H9 (cell line): Measurements from ENCODE around the gene EHD2. TPM values are rescaled to one million over a fixed set of nuclear protein-coding genes. Genes with fewer than 3 reads are reported as not detected.
"Not testable (repeated sequence)": the region's sequence is repeated elsewhere in the genome, so short reads cannot be mapped to it uniquely, and the experiment has no call there.

Experiments used
- DNase-seq: peaks from one replicate; pipeline ENCODE4 v3.0.0-alpha.2; 2017
- H2AFZ ChIP-seq: one replicate; pipeline ENCODE4 v1.6.1; 2013; ENCODE audit warnings: mild to moderate bottlenecking, low read length, control low read depth, moderate library complexity
- H2AK5ac ChIP-seq: 2 replicates; pipeline ENCODE4 v1.6.1; 2013; ENCODE audit warnings: low read length, control low read depth, mixed read lengths; ENCODE audit not compliant: insufficient read length
- H2BK120ac ChIP-seq: one replicate; pipeline ENCODE4 v1.6.1; 2013; ENCODE audit warnings: low read depth, mild to moderate bottlenecking, low read length, control low read depth, inconsistent platforms; ENCODE audit not compliant: poor library complexity, severe bottlenecking
- H2BK12ac ChIP-seq: 2 replicates; pipeline ENCODE4 v1.6.1; 2013; ENCODE audit warnings: low read length, control low read depth, mixed read lengths, low read depth; ENCODE audit not compliant: insufficient read length
- H2BK15ac ChIP-seq: 2 replicates; pipeline ENCODE4 v1.6.1; 2013; ENCODE audit warnings: low read depth, low read length, control low read depth
- H2BK20ac ChIP-seq: one replicate; pipeline ENCODE4 v1.6.1; 2013; ENCODE audit warnings: low read depth, mild to moderate bottlenecking, low read length, control low read depth, inconsistent platforms; ENCODE audit not compliant: poor library complexity, severe bottlenecking
- H2BK5ac ChIP-seq: 2 replicates; pipeline ENCODE4 v1.6.1; 2013; ENCODE audit warnings: low read length, control low read depth, mixed read lengths; ENCODE audit not compliant: insufficient read length
- H3K14ac ChIP-seq: 2 replicates; pipeline ENCODE4 v1.6.1; 2013; ENCODE audit warnings: low read length, control low read depth; ENCODE audit not compliant: insufficient read depth
- H3K18ac ChIP-seq: 2 replicates; pipeline ENCODE4 v1.6.1; 2013; ENCODE audit warnings: low read depth, mild to moderate bottlenecking, mixed read lengths, low read length, control low read depth; ENCODE audit not compliant: insufficient read length
- H3K23ac ChIP-seq: 2 replicates; pipeline ENCODE4 v1.6.1; 2013; ENCODE audit warnings: low read length, control low read depth, mixed read lengths, low read depth; ENCODE audit not compliant: insufficient read length
- H3K23me2 ChIP-seq: 2 replicates; pipeline ENCODE4 v1.6.1; 2013; ENCODE audit warnings: low read depth, mild to moderate bottlenecking, mixed read lengths, low read length, control low read depth; ENCODE audit not compliant: insufficient read length, poor library complexity, severe bottlenecking
- H3K27ac ChIP-seq: 2 replicates; pipeline ENCODE4 v1.5.1; 2013; ENCODE audit warnings: low read length, control low read depth, mixed read lengths, low read depth; ENCODE audit not compliant: insufficient read length
- H3K27me3 ChIP-seq: 2 replicates; pipeline ENCODE4 v1.6.1; 2013; ENCODE audit warnings: low read length, control low read depth, inconsistent platforms; ENCODE audit not compliant: insufficient read depth
- H3K4ac ChIP-seq: 2 replicates; pipeline ENCODE4 v1.6.1; 2013; ENCODE audit warnings: low read depth, mild to moderate bottlenecking, control low read depth, inconsistent platforms, low read length, moderate library complexity
- H3K4me1 ChIP-seq: 2 replicates; pipeline ENCODE4 v1.6.1; 2013; ENCODE audit warnings: low read length, control low read depth, inconsistent platforms; ENCODE audit not compliant: insufficient read depth
- H3K4me2 ChIP-seq: 2 replicates; pipeline ENCODE4 v1.6.1; 2013; ENCODE audit warnings: low read length, control low read depth, mixed read lengths; ENCODE audit not compliant: insufficient read length, insufficient read depth
- H3K56ac ChIP-seq: 2 replicates; pipeline ENCODE4 v1.6.1; 2013; ENCODE audit warnings: low read depth, mild to moderate bottlenecking, mixed read lengths, low read length, control low read depth; ENCODE audit not compliant: insufficient read length
- H3K79me1 ChIP-seq: 2 replicates; pipeline ENCODE4 v1.6.1; 2013; ENCODE audit warnings: low read depth, mild to moderate bottlenecking, moderate library complexity, low read length, control low read depth, inconsistent platforms; ENCODE audit not compliant: insufficient read depth, poor library complexity, severe bottlenecking
- H3K79me2 ChIP-seq: 2 replicates; pipeline ENCODE4 v1.6.1; 2013; ENCODE audit warnings: low read length, control low read depth, inconsistent platforms; ENCODE audit not compliant: insufficient read depth
- H3K9ac ChIP-seq: 2 replicates; pipeline ENCODE4 v1.6.1; 2013; ENCODE audit warnings: low read length, control low read depth, mixed read lengths; ENCODE audit not compliant: insufficient read length; ENCODE audit errors: extremely low read depth
- H3K9me3 ChIP-seq: one replicate; pipeline ENCODE4 v1.6.1; 2013; ENCODE audit warnings: low read depth, low read length, inconsistent platforms; ENCODE audit not compliant: control insufficient read depth
- H3T11ph ChIP-seq: one replicate; pipeline ENCODE4 v1.6.1; 2013; ENCODE audit warnings: mild to moderate bottlenecking, low read length, control low read depth, inconsistent platforms
- H4K20me1 ChIP-seq: one replicate; pipeline ENCODE4 v1.6.1; 2013; ENCODE audit not compliant: control insufficient read depth, insufficient read length, insufficient read depth
- H4K5ac ChIP-seq: 2 replicates; pipeline ENCODE4 v1.6.1; 2013; ENCODE audit warnings: low read depth, mild to moderate bottlenecking, mixed read lengths, low read length, control low read depth; ENCODE audit not compliant: insufficient read length
- H4K8ac ChIP-seq: replicated peaks from 2 replicates; pipeline ENCODE4 v1.6.1; 2013; ENCODE audit warnings: low read length, control low read depth, mixed read lengths, low read depth; ENCODE audit not compliant: insufficient read length
- H4K91ac ChIP-seq: 2 replicates; pipeline ENCODE4 v1.6.1; 2013; ENCODE audit warnings: low read depth, mild to moderate bottlenecking, moderate library complexity, mixed read lengths, low read length, control low read depth; ENCODE audit not compliant: insufficient read length
- H3K27ac Mint-ChIP-seq, 3 experiments: 2 replicates in 2 of 3; 3 replicates in 1 of 3; pipeline ENCODE4 v1.8.0; 2020 to 2021; ENCODE audit warnings: mixed read lengths in 3 of 3, mild to moderate bottlenecking in 1 of 3, moderate library complexity in 1 of 3
- H3K27me3 Mint-ChIP-seq: 2 replicates; pipeline ENCODE4 v1.8.0; 2021; ENCODE audit warnings: low read depth, mild to moderate bottlenecking, moderate library complexity, mixed read lengths
- H3K36me3 Mint-ChIP-seq, 3 experiments: 2 replicates in 2 of 3; 3 replicates in 1 of 3; pipeline ENCODE4 v1.8.0; 2020 to 2021; ENCODE audit warnings: low read depth in 3 of 3, mixed read lengths in 3 of 3; ENCODE audit not compliant: insufficient read depth in 1 of 3
- H3K4me1 Mint-ChIP-seq, 2 experiments: 2 replicates each; pipeline ENCODE4 v1.8.0; 2020; ENCODE audit warnings: mixed read lengths in 2 of 2
- H3K4me3 Mint-ChIP-seq, 2 experiments: 2 replicates in 1 of 2; 3 replicates in 1 of 2; pipeline ENCODE4 v1.8.0; 2020 to 2021; ENCODE audit warnings: mild to moderate bottlenecking in 2 of 2, mixed read lengths in 2 of 2, moderate library complexity in 1 of 2
- H3K9me3 Mint-ChIP-seq, 2 experiments: 2 replicates in 1 of 2; 3 replicates in 1 of 2; pipeline ENCODE4 v1.8.0; 2020; ENCODE audit warnings: mild to moderate bottlenecking in 2 of 2, mixed read lengths in 2 of 2, moderate library complexity in 1 of 2
- WGBS: extraction: QIAGEN DNeasy Blood & Tissue Kit; methylation state at CpG from one replicate; pipeline ENCODE4 v1.1.7; 2013; ENCODE audit warnings: missing lambda C conversion rate, low lambda C conversion rate, mixed read lengths; ENCODE audit not compliant: insufficient read length; ENCODE audit errors: extremely low coverage; 5-methylcytosine and 5-hydroxymethylcytosine counted together
- total RNA-seq: library from RNA; stranded (reverse); gene quantifications from 2 replicates; pipeline ENCODE4 v1.2.1, GENCODE V29; 2021
- TF ChIP-seq, protein P1 (sequence below): fragments of 200-600 bp; sonication (generic); conservative IDR thresholded peaks from 3 replicates; pipeline ENCODE4 v1.8.0; 2021; ENCODE audit warnings: antibody characterized with exemption, mild to moderate bottlenecking

Gene EHD2
- total RNA-seq, 1 experiment from 2014 or later, result 19.7 TPM

DNA sequence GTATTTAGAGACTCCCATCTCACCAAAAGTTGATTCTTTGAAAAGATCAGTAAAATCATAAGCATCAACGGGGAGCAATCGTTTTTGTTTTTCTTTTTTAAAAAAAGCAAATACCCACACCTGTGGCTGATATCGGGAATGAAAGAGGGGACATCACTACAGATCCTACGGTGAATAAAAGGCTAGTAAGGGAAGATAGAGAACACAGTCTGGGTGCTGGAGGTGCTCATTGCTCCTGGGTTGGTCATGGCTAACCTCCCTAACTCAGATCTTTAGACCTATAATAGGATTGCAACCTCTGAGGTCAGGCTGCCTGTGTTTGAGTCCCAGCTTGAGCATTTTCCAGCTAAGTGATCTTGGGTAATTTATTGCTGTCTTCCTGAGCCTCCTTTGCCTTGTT, 1.1 kb downstream of the EHD2 start:
- Histone ChIP-seq H2BK15ac (no peak overlapping the region), H2BK12ac (no peak overlapping the region), H3K9ac (no peak overlapping the region), H3K27me3 (no peaks in the 10 kb centered on the region), H3K4me1 (no peaks in the 10 kb centered on the region), H4K8ac (no peak overlapping the region), H3K9me3 (no peaks in the 10 kb centered on the region), H3K14ac (no peak overlapping the region), H4K91ac (no peak overlapping the region), H3T11ph (no peak overlapping the region), H3K79me1 (no peaks in the 10 kb centered on the region), H3K18ac (no peak overlapping the region), H2AFZ (no peak overlapping the region), H2BK5ac (no peak overlapping the region), H2AK5ac (no peak overlapping the region), H3K79me2 (no peaks in the 10 kb centered on the region), H4K20me1 (no peaks in the 10 kb centered on the region), H3K27ac (no peak overlapping the region), H3K4ac (no peak overlapping the region), H2BK20ac (no peak overlapping the region), H3K56ac (no peak overlapping the region), H4K5ac (no peak overlapping the region), H3K23me2 (no peaks in the 10 kb centered on the region), H3K4me2 (no peak overlapping the region), H3K23ac (no peak overlapping the region), H2BK120ac (no peak overlapping the region)
- Mint-ChIP-seq H3K4me3 (peak overlapping the region; percentile 71 to 84; a peak in 4 of 5 replicates), H3K36me3 (peaks cover 2 to 30% (median 18%) of the 10 kb centered on the region in 3 experiments), H3K9me3 (peaks cover 18% of the 10 kb centered on the region in 2 experiments), H3K27ac (no peak overlapping the region), H3K4me1 (peaks cover 12 to 14% of the 10 kb centered on the region in 2 experiments), H3K27me3 (peaks cover 11% of the 10 kb centered on the region)
- WGBS, result no CpG with 5 or more reads among the region's 4 CpGs
- TF ChIP-seq, protein P1, sequence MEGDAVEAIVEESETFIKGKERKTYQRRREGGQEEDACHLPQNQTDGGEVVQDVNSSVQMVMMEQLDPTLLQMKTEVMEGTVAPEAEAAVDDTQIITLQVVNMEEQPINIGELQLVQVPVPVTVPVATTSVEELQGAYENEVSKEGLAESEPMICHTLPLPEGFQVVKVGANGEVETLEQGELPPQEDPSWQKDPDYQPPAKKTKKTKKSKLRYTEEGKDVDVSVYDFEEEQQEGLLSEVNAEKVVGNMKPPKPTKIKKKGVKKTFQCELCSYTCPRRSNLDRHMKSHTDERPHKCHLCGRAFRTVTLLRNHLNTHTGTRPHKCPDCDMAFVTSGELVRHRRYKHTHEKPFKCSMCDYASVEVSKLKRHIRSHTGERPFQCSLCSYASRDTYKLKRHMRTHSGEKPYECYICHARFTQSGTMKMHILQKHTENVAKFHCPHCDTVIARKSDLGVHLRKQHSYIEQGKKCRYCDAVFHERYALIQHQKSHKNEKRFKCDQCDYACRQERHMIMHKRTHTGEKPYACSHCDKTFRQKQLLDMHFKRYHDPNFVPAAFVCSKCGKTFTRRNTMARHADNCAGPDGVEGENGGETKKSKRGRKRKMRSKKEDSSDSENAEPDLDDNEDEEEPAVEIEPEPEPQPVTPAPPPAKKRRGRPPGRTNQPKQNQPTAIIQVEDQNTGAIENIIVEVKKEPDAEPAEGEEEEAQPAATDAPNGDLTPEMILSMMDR, result no peak
- DNase-seq, result no peak

DNA sequence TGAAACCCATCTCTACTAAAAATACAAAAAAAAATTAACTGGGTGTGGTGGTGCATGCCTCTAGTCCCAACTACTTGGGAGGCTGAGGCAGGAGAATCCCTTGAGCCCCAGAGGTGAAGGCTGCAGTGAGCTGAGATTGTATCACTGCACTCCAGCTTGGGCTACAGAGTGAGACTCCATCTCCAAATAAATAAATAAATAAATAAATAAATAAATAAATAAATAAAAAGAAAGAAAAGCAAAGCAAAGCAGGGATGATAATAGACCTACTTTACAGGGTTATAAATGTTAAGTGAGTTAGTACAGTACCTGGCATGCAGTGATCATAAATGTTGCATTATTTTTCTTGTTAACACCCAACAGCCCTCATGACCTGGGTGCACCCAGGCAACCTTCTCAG, 1.6 kb downstream of the EHD2 start:
- not testable (repeated sequence) for H3K9ac ChIP-seq, H4K20me1 ChIP-seq, H3K79me1 ChIP-seq, H3K18ac ChIP-seq, H3K23me2 ChIP-seq, H4K8ac ChIP-seq, H3T11ph ChIP-seq, H4K5ac ChIP-seq, H2AK5ac ChIP-seq, H2BK15ac ChIP-seq, H3K4me3 Mint-ChIP-seq, H3K27me3 ChIP-seq, H2BK120ac ChIP-seq, H3K4ac ChIP-seq, H3K4me2 ChIP-seq, H3K23ac ChIP-seq, H2BK5ac ChIP-seq, H3K4me1 ChIP-seq, DNase-seq, H4K91ac ChIP-seq, H3K14ac ChIP-seq, H3K56ac ChIP-seq, H3K27ac Mint-ChIP-seq, H3K79me2 ChIP-seq, H3K27ac ChIP-seq, H2BK12ac ChIP-seq, H2AFZ ChIP-seq, H3K9me3 ChIP-seq, H2BK20ac ChIP-seq
- H3K4me1 Mint-ChIP-seq, result peaks cover 12 to 14% of the 10 kb centered on the region in 2 experiments
- H3K36me3 Mint-ChIP-seq, result peaks cover 2 to 30% (median 18%) of the 10 kb centered on the region in 3 experiments
- H3K9me3 Mint-ChIP-seq, result peaks cover 18% of the 10 kb centered on the region in 2 experiments
- H3K27me3 Mint-ChIP-seq, result peaks cover 11% of the 10 kb centered on the region
